HG03045 (cell line): ENCODE results near the gene SNAPC5.
"Not testable (repeated sequence)": the region's sequence is repeated elsewhere in the genome, so short reads cannot be mapped to it uniquely, and the experiment has no call there.

Source experiments
- ATAC-seq: cut with Tn5 transposase; IDR thresholded peaks from one replicate; pipeline ENCODE4 v1.9.1; 2021; ENCODE audit warnings: mild to moderate bottlenecking, moderate library complexity; ENCODE audit not compliant: unreplicated experiment

Gene SNAPC5

GRCh38 chr15:66497502-66498455 is at the start of gene SNAPC5:
Gene SNAPC5, minus strand, starts transcription at chr15:66497762. Its CDS starts 31 bp downstream, at chr15:66497731.
- ATAC-seq = peak; percentile 87

- no peak for ATAC-seq
Measured at GRCh38 chr15:66545255-66545654, 47.7 kb upstream of the SNAPC5 start.

DNA sequence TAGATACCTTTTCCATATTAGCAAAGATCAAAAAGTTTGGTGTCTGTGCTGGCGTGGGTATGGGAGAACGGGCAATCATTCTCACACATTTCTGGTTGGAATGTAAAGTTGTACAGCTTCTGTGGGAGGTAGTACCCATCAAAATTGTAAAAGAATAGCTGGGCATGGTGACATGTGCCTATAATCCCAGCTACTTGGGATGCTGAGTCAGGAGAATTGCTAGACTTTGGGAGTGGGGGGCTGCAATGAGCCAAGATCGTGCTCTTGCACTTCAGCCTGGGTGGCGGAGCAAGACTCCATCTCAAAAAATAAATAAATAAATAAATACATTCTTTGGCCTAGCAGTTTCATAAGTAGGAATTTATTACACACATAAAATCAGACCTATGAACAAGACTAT is 45.3 kb upstream of the SNAPC5 start:
- ATAC-seq = no peak

DNA sequence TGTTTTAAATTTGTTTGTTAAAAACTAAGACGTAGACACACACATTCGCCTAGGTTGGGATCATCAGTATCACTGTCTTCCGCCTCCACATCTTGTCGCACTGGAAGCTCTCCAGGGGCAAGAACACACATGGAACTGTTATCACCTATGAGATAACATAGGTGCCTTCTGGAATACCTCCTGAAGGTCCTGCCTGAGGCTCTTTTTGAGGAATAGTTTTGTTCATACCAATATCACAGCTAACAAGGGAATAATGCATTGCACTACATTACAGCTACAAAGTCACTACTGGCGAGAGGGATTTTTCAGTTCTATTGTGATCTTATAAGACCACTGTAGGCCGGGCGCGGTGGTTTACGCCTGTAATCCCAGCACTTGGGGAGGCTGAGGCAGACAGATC is 37.5 kb upstream of the SNAPC5 start:
- no peak for ATAC-seq

DNA sequence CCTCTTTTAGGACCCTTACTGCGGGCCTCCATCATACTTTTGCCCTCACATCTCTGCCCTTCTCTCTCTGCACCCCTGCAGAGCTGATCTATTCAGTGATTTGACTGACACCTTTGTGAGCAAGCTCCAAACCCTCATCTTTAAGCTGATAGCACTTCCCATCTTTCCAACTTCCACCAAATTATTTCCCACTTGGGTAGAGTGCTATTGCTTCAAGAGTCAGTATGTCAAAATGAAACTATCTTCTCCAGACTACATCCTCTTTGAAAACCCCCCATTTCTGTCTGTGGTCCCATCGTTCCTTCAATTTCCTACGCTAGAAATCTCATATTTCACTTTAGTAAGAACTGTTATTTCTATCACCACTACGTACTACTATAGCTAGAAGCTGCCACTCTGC is 27.3 kb upstream of the SNAPC5 start:
- ATAC-seq = no peak

- ATAC-seq = no peak
Measured at GRCh38 chr15:66523926-66524325, 26.4 kb upstream of the SNAPC5 start.

DNA sequence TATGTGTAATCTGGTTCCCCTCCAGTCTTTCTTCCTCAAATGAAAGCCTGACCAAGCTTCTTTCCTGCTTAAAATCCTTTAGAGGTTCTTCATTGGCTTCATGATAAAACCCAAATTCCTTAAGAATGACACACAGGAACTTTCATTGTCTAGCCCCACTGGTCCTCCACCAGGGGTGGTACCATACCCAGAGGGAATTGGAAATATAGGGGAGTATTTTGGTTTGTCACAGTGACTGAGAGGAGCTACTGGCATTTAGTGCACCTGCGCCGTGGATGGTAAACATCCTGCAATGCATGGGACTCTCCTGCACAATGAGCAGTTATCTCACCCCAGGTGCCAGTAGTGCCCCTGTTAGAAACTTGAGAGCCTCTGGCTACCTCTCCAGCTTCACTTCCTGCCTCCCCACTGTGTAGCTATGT is 18.4 kb upstream of the SNAPC5 start:
- ATAC-seq = no peak

DNA sequence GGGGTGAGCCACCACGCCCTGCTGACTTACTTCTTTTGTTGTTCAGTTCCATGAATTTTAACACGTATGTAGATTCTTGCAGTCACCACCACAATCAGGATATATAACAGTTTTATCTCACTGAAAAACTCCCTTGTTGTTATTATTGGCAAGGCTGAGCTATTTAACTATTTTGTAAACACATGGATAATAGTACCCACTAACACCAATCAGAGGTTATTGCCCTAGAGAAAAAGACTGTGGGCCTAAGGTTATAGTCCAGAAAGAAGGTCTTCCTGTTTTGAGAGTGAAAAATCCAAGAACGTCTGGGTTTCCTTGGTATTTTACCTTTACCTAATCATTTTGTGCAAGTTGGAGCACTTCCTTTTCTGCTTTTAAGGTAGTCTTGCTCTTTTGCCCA is 17.0 kb upstream of the SNAPC5 start:
- ATAC-seq = no peak

- ATAC-seq = no peak
Measured at GRCh38 chr15:66508293-66508883, 10.8 kb upstream of the SNAPC5 start.

- ATAC-seq = no peak
Measured at GRCh38 chr15:66505818-66506217, 8.3 kb upstream of the SNAPC5 start.

DNA sequence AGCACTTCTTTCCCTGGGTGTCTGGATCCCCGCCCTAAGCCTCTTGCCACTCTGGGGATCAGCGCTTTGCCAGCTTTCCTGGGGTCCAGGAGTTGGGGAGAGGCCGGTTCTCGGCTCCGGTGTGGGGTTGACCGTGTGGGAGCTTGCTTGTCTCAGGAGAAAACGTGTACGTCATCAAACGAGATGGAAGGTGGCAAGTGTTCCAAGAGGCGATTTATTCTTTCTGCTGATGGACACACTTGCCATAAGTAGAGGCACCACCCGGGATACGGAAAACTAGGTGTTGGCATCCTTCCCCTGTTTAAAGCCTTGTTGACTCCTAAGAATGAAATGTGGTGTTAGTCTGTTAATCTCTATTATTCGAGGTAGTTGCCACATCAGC is 7.9 kb upstream of the SNAPC5 start:
- ATAC-seq = peak; percentile 34

- ATAC-seq = peak; percentile 80
Measured at GRCh38 chr15:66504563-66505429, 7.2 kb upstream of the SNAPC5 start, which contains the start of the genes RPL4 and ZWILCH. Gene RPL4, minus strand, starts transcription at chr15:66504855. Its CDS starts 65 bp downstream, at chr15:66504790. Gene ZWILCH, plus strand, starts transcription at chr15:66505326. Its CDS starts 13 bp downstream, at chr15:66505339.

GRCh38 chr15:66503780-66504562 is 6.4 kb upstream of the SNAPC5 start:
- no peak for ATAC-seq

DNA sequence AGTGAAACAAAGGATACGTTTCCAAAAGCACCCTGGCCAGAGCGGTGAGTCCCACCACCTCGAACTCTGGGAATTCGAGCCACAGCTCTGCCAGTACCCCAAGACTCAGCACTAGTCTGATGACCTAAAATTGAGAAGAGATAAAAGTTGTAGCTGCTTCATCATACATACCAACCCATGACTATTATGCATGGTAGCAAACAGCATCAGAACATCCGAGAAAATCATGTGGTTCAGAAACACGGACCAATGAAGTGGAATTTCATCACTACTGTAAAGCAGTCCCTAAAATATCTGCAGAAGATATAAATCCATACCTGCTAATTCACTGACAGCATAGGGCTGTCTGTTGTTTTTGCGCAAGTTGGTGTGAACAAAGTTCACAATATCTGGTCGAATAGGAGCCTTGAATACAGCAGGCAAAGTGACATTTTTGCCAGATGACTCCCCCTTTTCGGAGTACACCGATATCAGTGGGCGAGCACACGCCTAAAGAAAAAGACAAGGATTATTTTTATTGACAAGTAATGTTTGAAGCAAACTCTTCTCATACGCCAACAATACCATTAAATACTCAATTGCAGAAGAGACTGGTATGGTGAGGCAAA is 5.6 kb upstream of the SNAPC5 start:
- not testable (repeated sequence) for ATAC-seq

DNA sequence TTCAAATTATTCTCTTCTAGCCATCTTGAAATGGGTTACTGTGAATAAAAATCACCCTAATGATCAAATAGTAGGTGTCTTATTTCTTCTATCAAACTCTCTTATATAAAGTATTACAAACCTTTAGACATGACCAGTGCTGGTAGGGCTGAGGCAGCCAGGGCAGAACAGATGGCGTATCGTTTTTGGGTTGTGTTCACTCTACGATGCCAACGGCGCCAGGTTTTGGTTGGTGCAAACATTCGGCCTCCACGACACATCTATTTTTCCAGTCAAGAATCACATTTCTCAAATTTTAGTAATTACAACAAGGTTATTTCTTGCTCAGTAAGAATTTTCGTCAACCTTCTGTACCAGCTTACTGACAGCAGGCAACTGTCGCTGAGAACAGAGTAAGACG is 4.9 kb upstream of the SNAPC5 start:
- no peak for ATAC-seq

GRCh38 chr15:66500346-66500745 is 2.8 kb upstream of the SNAPC5 start:
- ATAC-seq = not testable (repeated sequence)

GRCh38 chr15:66498501-66499386 is 1.2 kb upstream of the SNAPC5 start:
- no peak for ATAC-seq

- ATAC-seq = peak; percentile 14
Measured at GRCh38 chr15:66496951-66497501, 536 bp downstream of the SNAPC5 start.

DNA sequence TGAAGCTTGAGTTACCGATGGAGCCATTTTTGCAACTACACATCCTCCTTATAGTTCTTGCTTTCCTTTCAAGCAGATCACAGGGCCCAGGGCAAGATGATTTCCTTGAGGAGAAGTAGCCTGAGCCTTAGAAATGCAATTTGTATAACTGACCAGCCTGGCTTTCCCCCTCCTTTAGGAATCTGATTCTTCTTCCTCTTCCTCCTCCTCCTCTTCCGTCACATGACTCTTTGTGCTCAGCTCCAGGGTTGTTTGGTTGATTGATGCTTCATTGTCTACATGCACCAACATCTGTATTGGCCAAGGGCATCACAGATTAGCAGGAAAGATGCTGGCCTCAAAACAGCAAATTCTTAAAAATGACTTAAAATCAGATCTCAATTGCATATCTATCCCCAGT is 3.3 kb downstream of the SNAPC5 start:
- ATAC-seq = no peak
